ENCODE measurements around the gene SERPINH1. TPM values are rescaled to one million over a fixed set of nuclear protein-coding genes. Genes with fewer than 3 reads are reported as not detected.

Gene SERPINH1
- total and polyA plus RNA-seq, 8 donors: 15.4 to 297 (median 48.4) TPM

DNA sequence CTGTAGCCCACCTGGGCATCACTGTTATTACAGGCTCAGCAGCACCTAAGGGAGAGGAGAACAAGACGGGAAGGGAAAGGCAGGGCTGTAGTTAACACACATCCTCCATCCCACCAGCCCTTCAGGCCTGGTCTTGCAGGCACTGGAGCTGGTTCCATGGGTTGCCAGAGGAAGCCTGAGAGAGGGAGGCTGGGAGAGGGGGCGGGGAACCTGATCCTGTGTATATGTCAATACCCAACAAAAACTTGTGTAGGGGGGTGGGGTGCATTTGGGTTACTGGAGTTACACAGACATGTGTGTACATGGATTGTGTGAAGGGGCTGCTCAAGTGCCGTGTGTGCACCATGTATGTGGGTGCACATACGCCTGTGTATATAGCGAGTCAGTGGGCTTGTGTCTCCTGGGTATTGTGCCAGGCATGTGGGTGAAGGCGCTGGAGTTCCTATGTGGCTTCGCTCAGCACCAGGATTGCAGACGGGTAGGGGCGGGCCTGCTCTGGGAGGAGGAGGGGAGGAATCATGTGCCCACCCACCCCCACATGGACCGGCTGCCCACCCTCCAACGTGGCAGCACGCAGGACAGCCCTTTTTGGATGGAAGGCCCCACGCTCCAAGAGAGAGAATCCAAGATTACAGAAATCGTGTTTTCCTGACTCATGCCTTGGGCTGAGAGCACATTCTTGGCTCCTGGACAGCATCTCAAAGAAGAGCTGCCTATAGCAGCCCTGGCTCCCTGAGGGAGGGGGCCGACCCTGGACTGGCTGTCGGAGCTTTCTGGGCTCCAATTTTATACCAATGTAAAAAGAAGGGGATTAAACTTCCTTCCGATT is 4.2 kb upstream of the SERPINH1 start:
- H3K9me3 ChIP-seq: no peaks in the 10 kb centered on the region
- no peak overlapping the region for H3K4me3 ChIP-seq
- DNase-seq: peak in 1 of 2 donors; percentile 93
- intact Hi-C loops (cut with DNase I; ENCODE audit: low total_unique reads): no loop called here
- no peak for TF ChIP-seq EP300 (IDR thresholded peaks at IDR 0.05)
- peak in 2 of 3 donors; percentile 20 to 66 for TF ChIP-seq POLR2AphosphoS5 (IDR thresholded peaks at IDR 0.05)
- H3K4me1 ChIP-seq: peaks cover 32 to 74% (median 55%) of the 10 kb centered on the region in 4 donors
- 59 to 72% (median 60%) methylated on average over 14 to 17 of the region's 17 CpGs for WGBS, 5 donors
- H3K36me3 ChIP-seq: no peaks in the 10 kb centered on the region
- no peaks in the 10 kb centered on the region for H3K27me3 ChIP-seq
- peak overlapping the region; percentile 40 to 99 (median 99) for H3K27ac ChIP-seq

DNA sequence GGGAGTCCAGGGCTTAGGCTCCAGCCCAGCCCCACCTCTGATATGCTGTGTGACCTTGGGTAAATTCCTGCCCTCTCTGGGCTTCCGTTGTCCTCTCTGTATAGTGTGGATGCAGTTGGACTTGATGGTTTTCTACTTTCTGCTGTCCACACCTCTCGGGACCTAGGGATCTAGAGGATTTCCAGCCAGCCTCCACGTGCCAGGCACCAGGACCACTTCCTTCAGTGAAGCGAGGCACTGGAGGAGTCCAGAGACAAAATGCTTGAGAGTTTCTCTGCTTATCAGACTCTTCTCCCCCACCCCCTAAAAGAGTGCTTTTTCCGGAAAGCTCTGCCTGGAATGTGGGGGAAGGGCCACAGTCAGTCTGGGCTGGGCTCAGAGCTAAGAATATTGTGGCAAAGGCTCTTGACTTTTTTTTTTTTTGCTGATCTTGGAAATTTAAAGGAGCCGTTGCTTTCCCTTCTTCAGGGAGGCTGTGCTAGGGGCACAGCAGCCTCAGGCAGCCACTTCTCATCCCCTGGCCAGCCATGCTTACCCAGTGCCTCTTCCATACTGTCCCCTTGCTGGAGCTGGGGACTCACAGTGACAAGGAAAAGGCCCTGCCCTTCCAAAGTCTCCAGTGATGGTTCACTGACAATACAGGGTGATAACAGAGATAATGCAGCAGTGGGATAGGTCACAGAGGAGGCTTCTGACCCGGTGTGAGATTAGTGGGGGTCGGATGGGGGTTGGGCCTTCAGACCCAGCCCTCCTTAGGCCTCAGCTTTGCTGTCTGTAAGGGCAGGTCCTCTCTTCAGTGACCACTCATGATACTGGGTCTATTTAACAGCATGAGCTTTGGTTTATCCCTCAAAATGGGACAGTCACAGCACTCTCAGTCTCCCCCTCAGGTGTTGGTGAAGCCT is 2.9 kb upstream of the SERPINH1 start:
- Histone ChIP-seq H3K9me3 (no peaks in the 10 kb centered on the region), H3K4me3 (peak overlapping the region in 1 of 4 donors; percentile 6), H3K27me3 (no peaks in the 10 kb centered on the region), H3K27ac (peak overlapping the region; percentile 40 to 99 (median 99)), H3K4me1 (peaks cover 45 to 75% (median 64%) of the 10 kb centered on the region in 4 donors), H3K36me3 (no peaks in the 10 kb centered on the region)
- TF ChIP-seq POLR2AphosphoS5 (IDR thresholded peaks at IDR 0.05) (peak in 2 of 3 donors; percentile 40), POLR2A (IDR thresholded peaks at IDR 0.05) (no peak)
- intact Hi-C loops (cut with DNase I; ENCODE audit: low total_unique reads): no loop called here
- peak in 1 of 2 donors; percentile 92 for DNase-seq
- WGBS, 5 donors: 7 to 27% (median 20%) methylated on average over 8 of the region's 8 CpGs

DNA sequence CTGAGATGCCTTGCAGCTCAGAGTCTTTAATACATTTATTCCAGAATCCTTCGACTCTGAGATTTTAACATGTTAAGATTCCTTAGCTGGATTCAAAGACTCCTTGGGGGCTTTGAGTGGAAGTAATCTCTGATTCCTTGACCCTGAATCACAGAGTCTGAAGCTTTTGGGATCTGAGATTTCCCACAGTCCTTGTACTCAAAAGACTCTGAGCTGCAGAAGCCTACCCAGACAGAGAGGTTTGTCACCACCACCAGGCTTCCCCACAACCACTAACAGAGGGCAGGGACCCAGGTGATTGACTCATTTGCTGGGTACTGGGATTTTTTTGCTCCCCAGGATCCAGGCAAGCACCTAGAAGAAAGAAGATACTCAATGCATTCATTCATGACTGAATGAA is 1.4 kb upstream of the SERPINH1 start:
- no peak overlapping the region for H3K4me3 ChIP-seq
- WGBS, 5 donors: 44 to 90% (median 71%) methylated on average over 1 of the region's 1 CpG
- no peaks in the 10 kb centered on the region for H3K9me3 ChIP-seq
- H3K27ac ChIP-seq: peak overlapping the region in 4 of 5 donors; percentile 95 to 99 (median 99)
- DNase-seq: no peak
- TF ChIP-seq, protein P1, sequence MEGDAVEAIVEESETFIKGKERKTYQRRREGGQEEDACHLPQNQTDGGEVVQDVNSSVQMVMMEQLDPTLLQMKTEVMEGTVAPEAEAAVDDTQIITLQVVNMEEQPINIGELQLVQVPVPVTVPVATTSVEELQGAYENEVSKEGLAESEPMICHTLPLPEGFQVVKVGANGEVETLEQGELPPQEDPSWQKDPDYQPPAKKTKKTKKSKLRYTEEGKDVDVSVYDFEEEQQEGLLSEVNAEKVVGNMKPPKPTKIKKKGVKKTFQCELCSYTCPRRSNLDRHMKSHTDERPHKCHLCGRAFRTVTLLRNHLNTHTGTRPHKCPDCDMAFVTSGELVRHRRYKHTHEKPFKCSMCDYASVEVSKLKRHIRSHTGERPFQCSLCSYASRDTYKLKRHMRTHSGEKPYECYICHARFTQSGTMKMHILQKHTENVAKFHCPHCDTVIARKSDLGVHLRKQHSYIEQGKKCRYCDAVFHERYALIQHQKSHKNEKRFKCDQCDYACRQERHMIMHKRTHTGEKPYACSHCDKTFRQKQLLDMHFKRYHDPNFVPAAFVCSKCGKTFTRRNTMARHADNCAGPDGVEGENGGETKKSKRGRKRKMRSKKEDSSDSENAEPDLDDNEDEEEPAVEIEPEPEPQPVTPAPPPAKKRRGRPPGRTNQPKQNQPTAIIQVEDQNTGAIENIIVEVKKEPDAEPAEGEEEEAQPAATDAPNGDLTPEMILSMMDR (IDR thresholded peaks at IDR 0.05): no peak
- TF ChIP-seq POLR2A (IDR thresholded peaks at IDR 0.05) (no peak), POLR2AphosphoS5 (IDR thresholded peaks at IDR 0.05) (no peak), EP300 (IDR thresholded peaks at IDR 0.05) (no peak)
- intact Hi-C loops (cut with DNase I; ENCODE audit: low total_unique reads): no loop called here
- H3K36me3 ChIP-seq: peaks cover 0 to 2% (median 0%) of the 10 kb centered on the region in 4 donors
- H3K4me1 ChIP-seq: peaks cover 60 to 79% (median 70%) of the 10 kb centered on the region in 4 donors
- H3K27me3 ChIP-seq: no peaks in the 10 kb centered on the region

DNA sequence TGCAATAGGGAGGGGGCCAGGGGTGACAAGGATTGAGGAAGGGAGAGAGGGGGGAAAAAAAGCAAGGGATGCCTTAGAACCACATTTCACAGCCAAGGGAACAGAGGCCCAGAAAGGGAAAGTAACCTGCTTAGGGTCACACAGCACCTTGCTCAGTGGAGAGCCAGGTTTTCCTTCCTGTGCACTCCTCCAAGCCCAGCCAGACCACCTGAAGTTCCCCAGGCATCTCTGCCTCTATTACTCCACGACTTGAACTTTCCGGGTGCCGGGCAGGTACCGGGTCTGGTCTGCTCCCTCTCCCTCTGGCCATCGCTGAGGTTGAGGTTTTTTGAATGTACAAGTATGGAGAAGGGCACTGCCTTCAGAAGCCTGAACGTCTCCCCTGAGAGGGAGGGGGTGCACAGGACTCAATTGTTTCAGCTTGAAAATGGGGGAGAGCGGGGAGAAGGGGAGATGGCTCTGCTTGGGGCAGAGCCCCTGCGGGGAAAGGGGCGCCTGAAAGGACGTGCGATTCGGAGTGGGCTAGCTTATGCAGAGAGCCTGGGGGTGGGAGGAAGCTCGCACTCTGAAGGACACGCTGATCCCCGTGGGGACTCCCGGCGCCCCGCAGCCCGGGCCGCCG is 516 bp upstream of the SERPINH1 start:
- Histone ChIP-seq H3K36me3 (peaks cover 2 to 11% (median 6%) of the 10 kb centered on the region in 4 donors), H3K4me1 (peaks cover 62 to 88% (median 78%) of the 10 kb centered on the region in 4 donors), H3K4me3 (peak overlapping the region; percentile 61 to 83 (median 67)), H3K27ac (peak overlapping the region; percentile 94 to 99 (median 99)), H3K9me3 (no peaks in the 10 kb centered on the region), H3K27me3 (no peaks in the 10 kb centered on the region)
- intact Hi-C loops (cut with DNase I; ENCODE audit: low total_unique reads): no loop called here
- no peak for DNase-seq
- 16 to 27% (median 17%) methylated on average over 13 to 21 of the region's 21 CpGs for WGBS, 5 donors
- TF ChIP-seq, protein P1 (IDR thresholded peaks at IDR 0.05): no peak
- TF ChIP-seq POLR2AphosphoS5 (IDR thresholded peaks at IDR 0.05) (no peak), EP300 (IDR thresholded peaks at IDR 0.05) (no peak), POLR2A (IDR thresholded peaks at IDR 0.05) (no peak)

Measured in stomach (tissue), 9 donors.